RWPE1 (cell line): ENCODE results near the gene CFAP74.

Source experiments
- CTCF ChIA-PET: fragments of 350-600 bp; sonication (Branson Sonifier 250); formaldehyde crosslinking; extraction: SDS; loops from one replicate; lab custom pipeline; 2021; lab: Yijun Ruan, JAX
- POLR2A ChIA-PET: fragments of 400-600 bp; formaldehyde crosslinking; extraction: SDS; loops from one replicate; lab custom pipeline; 2020; ENCODE audit warnings: antibody characterized with exemption; ENCODE audit not compliant: low non-redundant PET; lab: Yijun Ruan, JAX
- DNase-seq: peaks from one replicate; pipeline ENCODE4 v3.0.0; 2012; ENCODE audit warnings: low spot score
- H3K27ac ChIP-seq: fragments of 450-650 bp; 2 replicates; pipeline ENCODE4 v1.5.1; 2017
- CTCF ChIP-seq: fragments of 450-650 bp; conservative IDR thresholded peaks from 2 replicates; pipeline ENCODE4 v1.5.1; 2017; ENCODE audit warnings: low read depth, mild to moderate bottlenecking

CFAP74 gene

GRCh38 chr1:1873186-1873585 is 130.4 kb downstream of the CFAP74 start:
- ChIA-PET CTCF (no interaction called here), POLR2A (no interaction called here)
- peak overlapping the region; percentile 28 for H3K27ac ChIP-seq
- TF ChIP-seq CTCF = no peak
- no peak for DNase-seq

DNA sequence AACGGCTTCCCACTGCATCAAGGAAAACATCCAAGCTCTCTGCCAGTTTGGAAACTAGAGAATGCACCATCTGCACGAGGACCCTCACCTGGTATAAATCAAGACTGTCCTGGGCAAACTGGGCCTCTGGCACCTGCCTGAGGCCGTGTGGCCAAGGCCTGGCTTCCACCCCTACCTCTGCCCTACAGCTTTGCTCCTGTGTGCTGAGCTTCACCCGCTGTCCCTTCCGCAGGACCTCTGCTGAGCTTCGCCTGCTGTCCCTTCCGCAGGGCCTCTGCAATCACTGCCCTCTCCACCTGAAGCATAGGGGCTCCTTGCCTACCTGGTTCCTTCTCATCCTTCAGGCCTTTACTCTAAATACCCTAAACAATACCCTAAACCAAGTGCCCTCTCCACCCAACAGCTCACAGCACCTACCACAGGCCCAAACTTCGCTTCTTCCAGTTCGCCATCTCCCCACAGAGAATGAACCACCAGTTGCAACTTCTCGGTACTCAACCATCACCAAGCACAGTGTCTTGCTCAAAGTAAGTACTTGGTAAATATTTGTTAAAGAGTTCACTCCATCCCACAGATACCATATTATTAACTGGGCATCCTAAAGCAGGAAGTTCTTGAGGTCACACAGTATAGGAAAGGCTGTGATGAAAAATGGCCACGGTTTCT is 131.1 kb downstream of the CFAP74 start:
- POLR2A ChIA-PET = no interaction called here
- CTCF ChIA-PET = interaction anchor here (0.6 kb wide), 1 partner anchor 1056 kb away, joined by 5 read pairs; no protein-coding TSS in a partner anchor
- DNase-seq = no peak
- H3K27ac ChIP-seq = peak overlapping the region; percentile 16; the same call in 1 of the 2 replicates
- no peak for TF ChIP-seq CTCF
